Urinary bladder (tissue), 4 donors: ENCODE measurements around the gene DHCR7. TPM values are rescaled to one million over a fixed set of nuclear protein-coding genes. Genes with fewer than 3 reads are reported as not detected.

Source experiments
- DNase-seq: peaks from one replicate; pipeline ENCODE4 v3.0.0-alpha.2; 2015; ENCODE audit errors: extremely low spot score
- H3K27ac ChIP-seq: one replicate; pipeline ENCODE4 v1.5.1; 2013; ENCODE audit warnings: low read depth, mild to moderate bottlenecking, moderate library complexity
- H3K36me3 ChIP-seq: one replicate; pipeline ENCODE4 v1.6.1; 2013; ENCODE audit warnings: mild to moderate bottlenecking, moderate library complexity; ENCODE audit not compliant: insufficient read depth
- H3K4me1 ChIP-seq: one replicate; pipeline ENCODE4 v1.6.1; 2013; ENCODE audit warnings: mild to moderate bottlenecking, moderate library complexity; ENCODE audit not compliant: insufficient read depth
- H3K4me3 ChIP-seq: one replicate; pipeline ENCODE4 v1.5.1; 2013; ENCODE audit warnings: low read depth, low read length
- WGBS: extraction: QIAGEN DNeasy Blood & Tissue Kit; methylation state at CpG from one replicate; pipeline ENCODE4 v1.1.7; 2013; 5-methylcytosine and 5-hydroxymethylcytosine counted together
- polyA plus RNA-seq: library from polyadenylated mRNA; stranded (reverse); fragments of 200-250 nt; gene quantifications from one replicate; pipeline ENCODE4 v1.2.3, GENCODE V29; 2013
- total RNA-seq: library from RNA; depleted of rRNA; stranded (reverse); fragments of >200 nt; gene quantifications from one replicate; pipeline ENCODE4 v1.2.3, GENCODE V29; 2014
- donor health status: healthy with polysubstance abuse.
- donor health status: healthy.

The DHCR7 gene
- total and polyA plus RNA-seq, 2 donors: 8.5 to 11.3 TPM

GRCh38 chr11:71472941-71473792, 25.0 kb upstream of the DHCR7 start:
- Histone ChIP-seq H3K27ac (no peak overlapping the region), H3K4me1 (no peaks in the 10 kb centered on the region), H3K36me3 (peaks cover 11% of the 10 kb centered on the region), H3K4me3 (no peak overlapping the region)
- WGBS: 93% methylated on average over 33 of the region's 33 CpGs
- DNase-seq: no peak

GRCh38 chr11:71472357-71472885, 24.2 kb upstream of the DHCR7 start:
- Histone ChIP-seq H3K36me3 (peaks cover 8% of the 10 kb centered on the region), H3K4me3 (no peak overlapping the region), H3K27ac (no peak overlapping the region), H3K4me1 (no peaks in the 10 kb centered on the region)
- no peak for DNase-seq
- WGBS: 92% methylated on average over 10 of the region's 10 CpGs

GRCh38 chr11:71470946-71471345, 22.8 kb upstream of the DHCR7 start:
- no peak for DNase-seq
- Histone ChIP-seq H3K27ac (no peak overlapping the region), H3K36me3 (peaks cover 4% of the 10 kb centered on the region), H3K4me1 (no peaks in the 10 kb centered on the region), H3K4me3 (no peak overlapping the region)
- 52% methylated on average over 6 of the region's 6 CpGs for WGBS

- H3K4me1 ChIP-seq: no peaks in the 10 kb centered on the region
- WGBS: 94% methylated on average over 6 of the region's 6 CpGs
- no peak overlapping the region for H3K27ac ChIP-seq
- H3K36me3 ChIP-seq: no peaks in the 10 kb centered on the region
- DNase-seq: no peak
- no peak overlapping the region for H3K4me3 ChIP-seq
Observed at GRCh38 chr11:71467164-71467563, 19.0 kb upstream of the DHCR7 start.

- WGBS: 89% methylated on average over 9 of the region's 9 CpGs
- H3K27ac ChIP-seq: no peak overlapping the region
- no peak overlapping the region for H3K4me3 ChIP-seq
- no peaks in the 10 kb centered on the region for H3K36me3 ChIP-seq
- DNase-seq: no peak
- H3K4me1 ChIP-seq: no peaks in the 10 kb centered on the region
Observed at GRCh38 chr11:71466358-71466757, 18.2 kb upstream of the DHCR7 start.

- Histone ChIP-seq H3K27ac (no peak overlapping the region), H3K4me3 (no peak overlapping the region), H3K36me3 (no peaks in the 10 kb centered on the region), H3K4me1 (no peaks in the 10 kb centered on the region)
- WGBS: 98% methylated on average over 4 of the region's 4 CpGs
- DNase-seq: no peak
Observed at GRCh38 chr11:71465054-71465453, 16.9 kb upstream of the DHCR7 start.

- no peak overlapping the region for H3K27ac ChIP-seq
- 93% methylated on average over 34 of the region's 34 CpGs for WGBS
- no peak for DNase-seq
- no peaks in the 10 kb centered on the region for H3K4me1 ChIP-seq
- H3K4me3 ChIP-seq: no peak overlapping the region
- H3K36me3 ChIP-seq: no peaks in the 10 kb centered on the region
Observed at GRCh38 chr11:71463331-71464211, 15.4 kb upstream of the DHCR7 start.

- 95% methylated on average over 11 of the region's 11 CpGs for WGBS
- no peak for DNase-seq
- Histone ChIP-seq H3K4me1 (no peaks in the 10 kb centered on the region), H3K4me3 (no peak overlapping the region), H3K27ac (no peak overlapping the region), H3K36me3 (no peaks in the 10 kb centered on the region)
Observed at GRCh38 chr11:71462726-71463125, 14.5 kb upstream of the DHCR7 start.

GRCh38 chr11:71461696-71462095, 13.5 kb upstream of the DHCR7 start:
- Histone ChIP-seq H3K27ac (no peak overlapping the region), H3K36me3 (no peaks in the 10 kb centered on the region), H3K4me1 (no peaks in the 10 kb centered on the region), H3K4me3 (no peak overlapping the region)
- no peak for DNase-seq
- 87% methylated on average over 9 of the region's 9 CpGs for WGBS

- 72% methylated on average over 11 of the region's 11 CpGs for WGBS
- H3K36me3 ChIP-seq: no peaks in the 10 kb centered on the region
- no peak for DNase-seq
Observed at GRCh38 chr11:71459767-71460320, 11.7 kb upstream of the DHCR7 start.

GRCh38 chr11:71459076-71459766, 11.0 kb upstream of the DHCR7 start:
- no peak for DNase-seq
- no peaks in the 10 kb centered on the region for H3K36me3 ChIP-seq
- 91% methylated on average over 23 of the region's 23 CpGs for WGBS
- H3K4me1 ChIP-seq: no peaks in the 10 kb centered on the region
- no peak overlapping the region for H3K4me3 ChIP-seq
- no peak overlapping the region for H3K27ac ChIP-seq

More at GRCh38 chr11:71459767-71460320, 11.7 kb upstream of the DHCR7 start:
- no peaks in the 10 kb centered on the region for H3K4me1 ChIP-seq
- no peak overlapping the region for H3K27ac ChIP-seq
- no peak overlapping the region for H3K4me3 ChIP-seq

GRCh38 chr11:71458146-71459070, 10.2 kb upstream of the DHCR7 start:
- DNase-seq: no peak
- Histone ChIP-seq H3K4me1 (no peaks in the 10 kb centered on the region), H3K36me3 (no peaks in the 10 kb centered on the region), H3K27ac (no peak overlapping the region), H3K4me3 (no peak overlapping the region)
- 93% methylated on average over 26 of the region's 26 CpGs for WGBS
